ENCODE data around the gene BSCL2.
"Not testable (repeated sequence)": the region's sequence is repeated elsewhere in the genome, so short reads cannot be mapped to it uniquely, and the experiment has no call there.

The BSCL2 gene

DNA sequence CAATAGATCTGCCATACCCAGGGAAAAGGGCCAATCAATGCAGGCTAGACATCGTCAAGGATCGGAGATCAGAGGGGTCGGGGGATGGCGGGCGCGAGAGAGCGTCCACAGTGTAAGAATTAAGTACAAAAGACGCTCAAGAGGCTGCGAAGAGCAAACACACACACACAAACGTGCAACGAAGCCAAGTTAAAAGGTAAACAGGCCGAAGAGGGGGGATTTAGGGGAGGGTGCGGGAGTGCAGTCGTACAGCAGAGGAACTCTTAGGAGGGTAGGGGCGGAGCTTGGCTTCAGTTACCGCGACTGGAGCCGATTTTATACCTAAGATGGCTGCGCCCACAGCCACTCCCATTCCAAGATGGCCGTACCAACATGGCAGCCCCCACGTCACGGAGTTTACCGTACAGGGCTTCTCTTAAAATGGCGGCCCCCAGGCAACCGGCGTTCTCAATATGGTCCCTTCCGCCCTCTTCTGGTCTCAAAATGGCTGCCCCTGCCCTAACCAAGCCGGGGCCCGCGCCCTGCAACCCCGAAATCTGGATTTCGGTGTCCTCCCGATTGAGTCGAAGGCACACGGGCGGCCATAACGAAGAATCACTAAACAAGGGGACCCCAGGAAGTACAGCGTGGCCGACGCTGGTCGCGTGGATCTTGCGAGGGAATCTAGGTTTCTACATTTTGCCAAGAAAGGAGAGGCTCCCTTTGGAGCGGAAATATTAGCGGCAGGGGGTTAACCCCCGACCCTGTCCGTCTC lies 2.2 kb upstream of the BSCL2 start:
- peaks cover 33% of the 10 kb centered on the region for H3K36me3 Mint-ChIP-seq (ENCODE audit: low read depth)

DNA sequence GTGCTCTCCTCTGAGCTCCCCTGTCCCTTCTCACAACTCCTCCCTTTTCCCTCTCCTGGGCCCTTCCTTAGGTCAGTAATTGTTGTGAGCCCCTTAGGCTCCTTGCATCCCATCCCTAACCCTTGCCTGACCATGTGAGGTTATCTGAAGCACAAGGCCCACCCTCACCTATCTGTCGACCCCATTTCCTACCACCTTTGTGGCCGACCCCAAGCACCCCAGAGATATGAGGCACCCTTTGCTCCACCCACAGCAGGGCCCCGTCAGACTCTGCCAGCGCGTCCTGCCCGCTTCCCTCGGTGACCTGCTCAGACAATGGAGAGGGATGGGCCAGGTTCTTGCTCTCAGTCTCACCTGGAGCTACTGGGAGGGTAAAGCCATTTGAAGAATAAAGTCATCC lies 1.6 kb upstream of the BSCL2 start:
- peak overlapping the region; percentile 98 for H3K27ac Mint-ChIP-seq
- H3K4me3 Mint-ChIP-seq, result peak overlapping the region; percentile 94
- H3K9me3 Mint-ChIP-seq, result no peaks in the 10 kb centered on the region
- no peaks in the 10 kb centered on the region for H3K27me3 Mint-ChIP-seq (ENCODE audit: low read depth)
- H3K4me1 Mint-ChIP-seq (ENCODE audit: low read depth), result peaks cover 62% of the 10 kb centered on the region
- peaks cover 29% of the 10 kb centered on the region for H3K36me3 Mint-ChIP-seq (ENCODE audit: low read depth)

More for the DNA sequence above, 2.2 kb upstream of the BSCL2 start:
- peak overlapping the region; percentile 98 for H3K27ac Mint-ChIP-seq
- no peaks in the 10 kb centered on the region for H3K9me3 Mint-ChIP-seq
- H3K27me3 Mint-ChIP-seq (ENCODE audit: low read depth), result no peaks in the 10 kb centered on the region
- peaks cover 67% of the 10 kb centered on the region for H3K4me1 Mint-ChIP-seq (ENCODE audit: low read depth)
- peak overlapping the region; percentile 94 for H3K4me3 Mint-ChIP-seq

GRCh38 chr11:62708392-62708791 lies 1.2 kb upstream of the BSCL2 start:
- peaks cover 58% of the 10 kb centered on the region for H3K4me1 Mint-ChIP-seq (ENCODE audit: low read depth)
- H3K4me3 Mint-ChIP-seq, result peak overlapping the region; percentile 94
- H3K27me3 Mint-ChIP-seq (ENCODE audit: low read depth), result no peaks in the 10 kb centered on the region
- H3K27ac Mint-ChIP-seq, result peak overlapping the region; percentile 98
- H3K36me3 Mint-ChIP-seq (ENCODE audit: low read depth), result peaks cover 25% of the 10 kb centered on the region
- no peaks in the 10 kb centered on the region for H3K9me3 Mint-ChIP-seq

GRCh38 chr11:62706850-62707247 lies 375 bp downstream of the BSCL2 start:
- Mint-ChIP-seq H3K27me3 (ENCODE audit: low read depth) (no peaks in the 10 kb centered on the region), H3K4me1 (ENCODE audit: low read depth) (peaks cover 49% of the 10 kb centered on the region), H3K27ac (peak overlapping the region; percentile 65), H3K36me3 (ENCODE audit: low read depth) (peaks cover 20% of the 10 kb centered on the region), H3K4me3 (peak overlapping the region; percentile 63), H3K9me3 (no peaks in the 10 kb centered on the region)

GRCh38 chr11:62705880-62706849 lies 1.1 kb downstream of the BSCL2 start:
- Mint-ChIP-seq H3K27me3 (ENCODE audit: low read depth) (no peaks in the 10 kb centered on the region), H3K4me3 (peak overlapping the region; percentile 87), H3K27ac (peak overlapping the region; percentile 75), H3K36me3 (ENCODE audit: low read depth) (peaks cover 23% of the 10 kb centered on the region), H3K9me3 (no peaks in the 10 kb centered on the region), H3K4me1 (ENCODE audit: low read depth) (peaks cover 49% of the 10 kb centered on the region)

- Mint-ChIP-seq H3K27ac (peak overlapping the region; percentile 75), H3K36me3 (ENCODE audit: low read depth) (peaks cover 19% of the 10 kb centered on the region), H3K4me1 (ENCODE audit: low read depth) (peaks cover 45% of the 10 kb centered on the region), H3K9me3 (no peaks in the 10 kb centered on the region), H3K27me3 (ENCODE audit: low read depth) (no peaks in the 10 kb centered on the region), H3K4me3 (peak overlapping the region; percentile 87)
Observed at GRCh38 chr11:62705413-62705812, 1.8 kb downstream of the BSCL2 start.

DNA sequence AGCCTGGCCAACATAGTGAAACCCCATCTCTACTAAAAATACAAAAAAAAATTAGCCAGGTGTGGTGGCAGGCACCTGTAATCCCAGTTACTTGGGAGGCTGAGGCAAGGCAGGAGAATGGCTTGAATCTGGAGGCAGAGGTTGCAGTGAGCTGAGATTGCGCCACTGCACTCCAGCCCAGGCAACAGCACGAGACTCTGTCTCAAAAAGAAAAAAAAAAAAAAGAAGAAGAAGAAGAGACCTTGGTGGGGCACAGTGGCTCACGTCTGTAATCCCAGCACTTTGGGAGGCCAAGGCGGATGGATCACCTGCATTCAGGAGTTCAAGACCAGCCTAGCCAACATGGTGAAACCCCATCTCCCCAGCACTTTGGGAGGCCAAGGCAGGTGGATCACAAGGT lies 3.3 kb downstream of the BSCL2 start:
- H3K27me3 Mint-ChIP-seq (ENCODE audit: low read depth); H3K4me3 Mint-ChIP-seq; H3K9me3 Mint-ChIP-seq; H3K27ac Mint-ChIP-seq: not testable (repeated sequence)
- peaks cover 35% of the 10 kb centered on the region for H3K4me1 Mint-ChIP-seq (ENCODE audit: low read depth)
- peaks cover 11% of the 10 kb centered on the region for H3K36me3 Mint-ChIP-seq (ENCODE audit: low read depth)

DNA sequence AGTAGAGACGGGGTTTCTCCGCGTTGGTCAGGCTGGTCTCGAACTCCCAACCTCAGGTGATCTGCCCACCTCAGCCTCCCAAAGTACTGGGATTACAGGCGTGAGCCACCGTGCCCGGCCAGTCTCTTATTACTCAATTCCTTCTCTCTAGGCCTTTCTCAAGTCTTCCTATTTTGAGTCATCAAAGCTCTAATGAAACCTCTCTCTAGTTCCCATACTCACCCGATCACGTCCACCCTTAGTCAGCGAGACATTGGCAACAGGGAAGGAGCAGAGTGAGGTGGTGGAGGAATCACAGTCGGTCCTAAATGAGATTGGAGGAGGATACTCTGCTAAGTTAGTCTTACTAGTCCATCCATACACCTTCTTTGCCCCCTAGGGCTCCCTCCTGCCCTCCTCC lies 5.0 kb downstream of the BSCL2 start:
- peaks cover 11% of the 10 kb centered on the region for H3K36me3 Mint-ChIP-seq (ENCODE audit: low read depth)
- H3K9me3 Mint-ChIP-seq, result no peaks in the 10 kb centered on the region
- no peaks in the 10 kb centered on the region for H3K27me3 Mint-ChIP-seq (ENCODE audit: low read depth)
- H3K4me3 Mint-ChIP-seq, result no peak overlapping the region
- peaks cover 20% of the 10 kb centered on the region for H3K4me1 Mint-ChIP-seq (ENCODE audit: low read depth)
- peak overlapping the region; percentile 64 for H3K27ac Mint-ChIP-seq

DNA sequence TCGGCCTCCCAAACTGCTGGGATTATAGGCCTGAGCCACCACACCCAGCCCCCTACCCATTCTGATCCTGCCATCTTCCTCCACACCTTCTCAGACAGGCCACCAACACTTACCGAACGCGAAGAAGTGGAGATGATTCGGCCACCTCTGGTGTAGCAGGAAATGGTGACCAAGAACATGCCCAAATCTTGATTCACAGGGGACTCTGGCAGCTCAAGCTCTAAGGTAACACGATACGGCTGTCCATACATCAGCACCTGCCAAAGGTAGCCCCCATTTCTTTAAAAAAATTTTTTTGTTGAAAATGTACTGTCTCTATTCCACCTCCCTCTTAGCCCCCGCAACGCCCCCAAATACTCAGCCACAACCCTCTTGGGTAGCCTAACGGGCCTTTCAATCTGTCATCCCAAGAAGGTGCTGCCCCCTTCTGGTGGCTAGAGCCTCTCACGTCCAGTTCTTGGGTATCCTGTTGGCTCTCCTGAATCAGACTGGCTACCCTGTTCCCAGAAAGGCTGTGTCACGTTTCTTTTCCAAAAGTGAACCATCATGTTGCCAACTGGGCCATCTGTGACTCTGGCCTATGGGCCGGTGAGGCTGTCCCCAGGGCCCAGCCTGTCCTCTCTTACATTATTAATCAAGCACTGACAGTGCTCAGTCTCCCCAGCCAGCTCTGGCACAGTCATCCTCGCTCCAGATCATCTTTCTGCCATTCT lies 12.6 kb downstream of the BSCL2 start:
- Mint-ChIP-seq H3K36me3 (ENCODE audit: low read depth) (peaks cover 23% of the 10 kb centered on the region), H3K4me1 (ENCODE audit: low read depth) (peaks cover 8% of the 10 kb centered on the region), H3K9me3 (no peaks in the 10 kb centered on the region), H3K27me3 (ENCODE audit: low read depth) (no peaks in the 10 kb centered on the region), H3K27ac (peak overlapping the region; percentile 18), H3K4me3 (no peak overlapping the region)

- not testable (repeated sequence) for H3K4me1 Mint-ChIP-seq (ENCODE audit: low read depth); H3K9me3 Mint-ChIP-seq; H3K27me3 Mint-ChIP-seq (ENCODE audit: low read depth); H3K27ac Mint-ChIP-seq; H3K4me3 Mint-ChIP-seq
- peaks cover 26% of the 10 kb centered on the region for H3K36me3 Mint-ChIP-seq (ENCODE audit: low read depth)
Observed at GRCh38 chr11:62693624-62694023, 13.6 kb downstream of the BSCL2 start.

DNA sequence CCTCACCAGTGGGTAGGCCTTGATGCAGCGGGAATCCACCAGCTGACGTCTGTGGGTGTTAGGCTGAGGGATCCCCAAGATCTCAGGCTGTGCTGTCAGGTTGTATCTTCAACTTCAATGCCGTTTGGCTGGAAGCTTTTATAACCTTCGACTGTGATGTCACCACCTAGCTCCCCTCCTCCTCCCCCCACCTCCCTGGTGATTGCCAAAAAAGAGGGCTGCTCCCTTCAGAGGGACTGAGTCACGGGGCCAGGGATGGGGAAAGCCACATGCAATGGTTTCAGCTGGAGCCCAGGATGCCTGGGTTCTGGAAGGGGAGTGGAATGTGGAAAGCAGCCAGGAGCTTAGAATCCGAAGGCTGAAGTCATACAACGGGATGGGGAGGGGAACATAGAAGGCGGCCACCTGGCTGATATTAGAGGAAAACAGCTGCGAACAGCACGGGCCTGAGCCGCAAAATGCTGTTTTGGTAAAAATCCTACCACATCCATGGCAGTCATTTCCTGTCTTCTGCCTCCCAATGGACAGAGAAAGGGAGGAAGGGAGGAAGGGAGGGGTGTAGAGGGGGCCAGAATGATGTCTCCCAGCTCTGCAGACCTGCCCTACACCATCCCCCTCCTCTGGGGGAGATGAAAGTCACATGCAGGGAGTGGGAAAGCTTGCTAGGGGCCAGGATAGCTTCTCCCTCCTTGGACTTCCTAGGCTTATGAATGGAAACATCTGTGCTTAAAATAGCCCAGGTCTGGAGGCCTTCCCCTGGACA lies 17.6 kb downstream of the BSCL2 start, which contains the start of gene LRRN4CL:
Gene LRRN4CL (minus strand): TSS at position 110 of the 763 bp plus-strand sequence. CDS start 1,022 bp downstream, outside the sequence.
- H3K4me3 Mint-ChIP-seq, result no peak within 1 kb of the TSS
- H3K27ac Mint-ChIP-seq, result no peak within 1 kb of the TSS
- H3K27me3 Mint-ChIP-seq (ENCODE audit: low read depth), result peaks cover 9% of the 10 kb centered on the region
- H3K36me3 Mint-ChIP-seq (ENCODE audit: low read depth), result peaks cover 23% of the 10 kb centered on the region
- no peaks in the 10 kb centered on the region for H3K9me3 Mint-ChIP-seq
- peaks cover 3% of the 10 kb centered on the region for H3K4me1 Mint-ChIP-seq (ENCODE audit: low read depth)

DNA sequence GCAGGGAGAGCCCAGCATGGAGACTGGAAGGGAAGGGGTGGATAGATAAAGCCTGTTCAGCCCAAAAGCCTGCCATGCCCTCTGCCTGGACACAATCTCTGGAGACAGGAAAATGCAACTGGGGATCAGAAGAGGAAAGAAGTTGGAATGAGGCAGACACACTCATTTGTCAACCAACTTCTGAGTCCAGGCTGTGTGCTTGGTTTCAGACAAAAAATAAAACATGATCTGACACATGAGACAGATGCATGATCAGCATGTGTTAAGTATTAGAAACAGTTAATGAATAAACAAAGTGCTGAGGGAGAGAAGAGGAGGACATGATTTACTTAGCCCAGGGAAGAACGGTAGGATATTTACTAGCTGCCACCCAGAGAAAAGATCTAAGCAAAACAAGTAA lies 18.7 kb downstream of the BSCL2 start:
- no peaks in the 10 kb centered on the region for H3K9me3 Mint-ChIP-seq
- H3K36me3 Mint-ChIP-seq (ENCODE audit: low read depth), result peaks cover 20% of the 10 kb centered on the region
- no peak overlapping the region for H3K27ac Mint-ChIP-seq
- H3K27me3 Mint-ChIP-seq (ENCODE audit: low read depth), result peaks cover 9% of the 10 kb centered on the region
- no peak overlapping the region for H3K4me3 Mint-ChIP-seq
- H3K4me1 Mint-ChIP-seq (ENCODE audit: low read depth), result no peaks in the 10 kb centered on the region

DNA sequence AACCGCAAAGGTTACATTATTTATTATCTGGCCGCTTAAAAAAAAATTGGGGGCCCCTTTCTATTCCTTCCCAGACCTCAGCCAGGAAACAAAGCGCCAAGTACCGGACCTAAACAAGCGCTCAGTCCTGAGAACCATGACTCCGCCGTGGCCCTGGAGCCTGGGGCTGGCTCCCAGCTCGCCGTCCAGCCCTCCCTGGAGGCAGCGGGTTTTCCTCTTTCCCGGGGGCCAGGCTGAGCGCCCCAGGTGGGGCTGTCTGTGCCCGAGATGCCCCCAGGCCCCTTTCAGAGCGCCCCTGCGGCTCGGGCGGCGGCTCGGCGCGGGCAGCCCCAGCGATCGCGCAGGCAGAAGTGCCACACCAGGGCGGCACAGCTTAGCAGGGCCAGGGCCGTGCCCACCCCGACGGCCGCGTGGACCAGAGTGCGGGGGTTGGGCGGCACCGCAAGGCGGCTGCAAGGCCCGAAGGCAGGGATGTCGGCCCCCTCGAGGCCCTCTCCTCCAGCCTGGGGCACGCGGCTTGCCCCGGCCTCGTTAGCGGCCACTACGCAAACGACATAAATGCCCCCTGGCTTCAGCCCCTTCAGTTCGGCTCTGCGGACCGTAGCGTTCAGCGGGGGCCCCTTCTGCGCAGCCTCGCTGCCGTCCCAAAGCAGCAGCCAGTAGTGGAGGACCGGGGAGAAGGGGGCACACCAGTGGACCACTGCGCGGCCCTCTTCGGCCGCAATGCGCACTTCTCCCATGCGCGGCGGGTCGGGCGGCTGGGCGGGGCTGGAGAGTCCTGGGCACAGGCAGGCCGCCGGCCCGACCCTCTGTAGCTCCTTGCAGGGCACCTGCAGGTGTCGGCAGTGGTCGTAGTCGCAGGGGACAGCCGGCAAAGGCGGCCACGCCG lies 19.5 kb downstream of the BSCL2 start:
- Mint-ChIP-seq H3K4me1 (ENCODE audit: low read depth) (no peaks in the 10 kb centered on the region), H3K36me3 (ENCODE audit: low read depth) (peaks cover 17% of the 10 kb centered on the region), H3K27ac (no peak overlapping the region), H3K4me3 (no peak overlapping the region), H3K9me3 (no peaks in the 10 kb centered on the region), H3K27me3 (ENCODE audit: low read depth) (peaks cover 9% of the 10 kb centered on the region)
